ENCODE results near the gene WNT9A. TPM values are rescaled to one million over a fixed set of nuclear protein-coding genes. Genes with fewer than 3 reads are reported as not detected.

The WNT9A gene
- total and polyA plus RNA-seq, 2 of the 4 experiments (the other 2 are of a cell fraction): 0.18 to 0.36 TPM

- H3K9ac ChIP-seq (ENCODE audit: low read depth, low read length): peak overlapping the region; percentile 38
- H3K9me1 ChIP-seq (ENCODE audit: insufficient read depth, low read length): no peaks in the 10 kb centered on the region
- H3K18ac ChIP-seq (ENCODE audit: low read depth, low read length): no peak overlapping the region
- peak overlapping the region; percentile 99 for H3K4me2 ChIP-seq (ENCODE audit: low read depth, low read length)
- H3K14ac ChIP-seq (replicated peaks; ENCODE audit: low read depth, low read length): no peak overlapping the region
- no peak overlapping the region for H4K8ac ChIP-seq (ENCODE audit: low read depth in 2 of 2, low read length in 2 of 2)
- no peak overlapping the region for H3K4ac ChIP-seq (ENCODE audit: low read depth, low read length)
- peak overlapping the region; percentile 82 for H2AFZ ChIP-seq (replicated peaks; ENCODE audit: low read length, poor library complexity)
- H4K91ac ChIP-seq (ENCODE audit: insufficient read depth, low read depth, low read length): no peak overlapping the region
- H3K27me3 ChIP-seq (ENCODE audit: control insufficient read depth, insufficient read depth, low read length): no peaks in the 10 kb centered on the region; the same call in 1 of the 2 replicates
- peak overlapping the region; percentile 84 for H2AK9ac ChIP-seq (replicated peaks; ENCODE audit: low read depth, low read length, poor library complexity)
- H2BK120ac ChIP-seq (ENCODE audit: low read depth, low read length): no peak overlapping the region
- H3K9me3 ChIP-seq (ENCODE audit: control insufficient read depth, insufficient read depth, low read length): no peaks in the 10 kb centered on the region
- CTCF ChIA-PET: interaction anchor here (0.7 to 1.5 kb wide), 2 partner anchors 180 to 184 kb away, joined by 3 to 7 read pairs; no protein-coding TSS in a partner anchor
- no peak overlapping the region for H2BK20ac ChIP-seq (ENCODE audit: low read depth, low read length)
- peaks cover 6% of the 10 kb centered on the region; the same call in 1 of the 2 replicates for H3K4me1 ChIP-seq (ENCODE audit: control insufficient read depth, insufficient read depth, low read length)
- H3K36me3 ChIP-seq (ENCODE audit: control insufficient read depth, insufficient read depth, low read length): no peaks in the 10 kb centered on the region
- TF ChIP-seq, protein P1, sequence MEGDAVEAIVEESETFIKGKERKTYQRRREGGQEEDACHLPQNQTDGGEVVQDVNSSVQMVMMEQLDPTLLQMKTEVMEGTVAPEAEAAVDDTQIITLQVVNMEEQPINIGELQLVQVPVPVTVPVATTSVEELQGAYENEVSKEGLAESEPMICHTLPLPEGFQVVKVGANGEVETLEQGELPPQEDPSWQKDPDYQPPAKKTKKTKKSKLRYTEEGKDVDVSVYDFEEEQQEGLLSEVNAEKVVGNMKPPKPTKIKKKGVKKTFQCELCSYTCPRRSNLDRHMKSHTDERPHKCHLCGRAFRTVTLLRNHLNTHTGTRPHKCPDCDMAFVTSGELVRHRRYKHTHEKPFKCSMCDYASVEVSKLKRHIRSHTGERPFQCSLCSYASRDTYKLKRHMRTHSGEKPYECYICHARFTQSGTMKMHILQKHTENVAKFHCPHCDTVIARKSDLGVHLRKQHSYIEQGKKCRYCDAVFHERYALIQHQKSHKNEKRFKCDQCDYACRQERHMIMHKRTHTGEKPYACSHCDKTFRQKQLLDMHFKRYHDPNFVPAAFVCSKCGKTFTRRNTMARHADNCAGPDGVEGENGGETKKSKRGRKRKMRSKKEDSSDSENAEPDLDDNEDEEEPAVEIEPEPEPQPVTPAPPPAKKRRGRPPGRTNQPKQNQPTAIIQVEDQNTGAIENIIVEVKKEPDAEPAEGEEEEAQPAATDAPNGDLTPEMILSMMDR (conservative IDR thresholded peaks at IDR 0.05; ENCODE audit: low read depth, low read length): peak; percentile 80
- no peak for TF ChIP-seq CEBPB (IDR thresholded peaks at IDR 0.05; ENCODE audit: low read depth, low read length)
- TF ChIP-seq RAD21 (IDR thresholded peaks at IDR 0.05; ENCODE audit: low read length): peak; percentile 82
- TF ChIP-seq ELK1 (IDR thresholded peaks at IDR 0.05; ENCODE audit: borderline replicate concordance, low read depth, low read length): no peak
- peak; percentile 73 for TF ChIP-seq SMC3 (IDR thresholded peaks at IDR 0.05; ENCODE audit: low read depth, low read length)
- TF ChIP-seq BHLHE40 (IDR thresholded peaks at IDR 0.05; ENCODE audit: low read depth, low read length): no peak
- TF ChIP-seq FOS (IDR thresholded peaks at IDR 0.05; ENCODE audit: low read depth, low read length): 0 out of 2 replicates have a peak, but pooled peaks have one; percentile 1
- no peak overlapping the region for H3K56ac ChIP-seq (ENCODE audit: extremely low read depth, insufficient read depth, low read length)
- no peak overlapping the region for H4K5ac ChIP-seq (ENCODE audit: low read depth, low read length)
- H3K4me3 ChIP-seq (ENCODE audit: insufficient read depth, low read depth, low read length): peak overlapping the region; percentile 66
- H3K79me1 ChIP-seq (ENCODE audit: low read depth in 1 of 2, low read length in 2 of 2): no peaks in the 10 kb centered on the region
- ATAC-seq (ENCODE audit: low read depth): peak; percentile 52
- in situ Hi-C loops (cut with MboI; ENCODE audit: low sequenced_read_pairs): loop anchor here (5.0 to 25.0 kb wide), 2 partner anchors 185 to 460 kb away; no protein-coding TSS in a partner anchor
- H2BK5ac ChIP-seq (ENCODE audit: low read depth, low read length, poor library complexity, severe bottlenecking): no peak overlapping the region
- POLR2A ChIA-PET (ENCODE audit: unreplicated experiment): interaction anchor here (0.6 to 0.8 kb wide), 2 partner anchors 158 to 230 kb away, joined by 3 to 9 read pairs; no protein-coding TSS in a partner anchor
- H2BK15ac ChIP-seq (ENCODE audit: low read depth, low read length): no peak overlapping the region
- dilution Hi-C loops (cut with HindIII; ENCODE audit: low sequenced_read_pairs, unreplicated experiment): no loop called here
- no peak overlapping the region for H3K27ac ChIP-seq (ENCODE audit: insufficient read depth, low read length)
- no peaks in the 10 kb centered on the region for H4K20me1 ChIP-seq (ENCODE audit: insufficient read depth, low read length)
- no peak overlapping the region for H2AK5ac ChIP-seq (ENCODE audit: low read depth, low read length)
- peak overlapping the region; percentile 82; the same call in 1 of the 2 replicates for H3K23ac ChIP-seq (ENCODE audit: low read depth, low read length)
- intact Hi-C loops (cut with micrococcal nuclease): loop anchor here (1.0 to 10.0 kb wide), 6 partner anchors 135 to 466 kb away; partner anchors contain the start of gene ARF1
- peak; percentile 46 for DNase-seq
- 5% methylated on average over 21 of the region's 61 CpGs; no CpG with 5 or more reads in 1 of the 2 experiments for WGBS, 2 experiments (ENCODE audit: extremely low coverage in 2 of 2, insufficient read length in 1 of 2)
- BruUV-seq (replicated peaks): no TSS peak
These were observed 927 bp downstream of the WNT9A start for GRCh38 chr1:227946624-227947385.
